Activated CD4-positive, alpha-beta T cell treated with anti-CD3 and anti-CD28 coated beads for 4 hours (primary cell): Measurements from ENCODE around the gene MATK.
"Not testable (repeated sequence)": the region's sequence is repeated elsewhere in the genome, so short reads cannot be mapped to it uniquely, and the experiment has no call there.

ENCODE experiments used
- DNase-seq, 2 donors: peaks; one replicate each; pipeline ENCODE4 v3.0.0-alpha.2; 2020

MATK gene

GRCh38 chr19:3785938-3786824 lies at the start of gene MATK:
TSS of gene MATK (minus strand) at chr19:3786381. CDS start at chr19:3785135, 1,246 bp downstream.
- peak; percentile 42 to 45 for DNase-seq

DNA sequence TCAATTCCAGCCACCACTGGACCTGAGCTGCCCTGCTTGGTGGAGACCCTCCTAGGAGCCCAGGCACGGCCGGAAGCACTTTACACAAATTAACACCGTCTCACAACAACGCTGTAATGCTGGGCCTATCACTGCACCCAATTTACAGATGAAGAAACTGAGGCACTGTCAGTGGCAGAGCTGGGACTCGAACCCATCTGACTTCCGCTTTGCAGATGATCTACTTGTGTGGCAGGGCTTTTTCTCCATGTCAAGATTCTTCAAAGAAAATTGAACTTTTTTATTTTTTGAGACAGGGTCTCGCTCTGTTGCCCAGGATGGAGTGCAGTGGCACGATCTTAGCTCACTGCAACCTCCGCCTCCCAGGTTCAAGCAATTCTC lies 48.9 kb upstream of the MATK start:
- no peak for DNase-seq

GRCh38 chr19:3834349-3835054 lies 48.3 kb upstream of the MATK start:
- no peak for DNase-seq

DNA sequence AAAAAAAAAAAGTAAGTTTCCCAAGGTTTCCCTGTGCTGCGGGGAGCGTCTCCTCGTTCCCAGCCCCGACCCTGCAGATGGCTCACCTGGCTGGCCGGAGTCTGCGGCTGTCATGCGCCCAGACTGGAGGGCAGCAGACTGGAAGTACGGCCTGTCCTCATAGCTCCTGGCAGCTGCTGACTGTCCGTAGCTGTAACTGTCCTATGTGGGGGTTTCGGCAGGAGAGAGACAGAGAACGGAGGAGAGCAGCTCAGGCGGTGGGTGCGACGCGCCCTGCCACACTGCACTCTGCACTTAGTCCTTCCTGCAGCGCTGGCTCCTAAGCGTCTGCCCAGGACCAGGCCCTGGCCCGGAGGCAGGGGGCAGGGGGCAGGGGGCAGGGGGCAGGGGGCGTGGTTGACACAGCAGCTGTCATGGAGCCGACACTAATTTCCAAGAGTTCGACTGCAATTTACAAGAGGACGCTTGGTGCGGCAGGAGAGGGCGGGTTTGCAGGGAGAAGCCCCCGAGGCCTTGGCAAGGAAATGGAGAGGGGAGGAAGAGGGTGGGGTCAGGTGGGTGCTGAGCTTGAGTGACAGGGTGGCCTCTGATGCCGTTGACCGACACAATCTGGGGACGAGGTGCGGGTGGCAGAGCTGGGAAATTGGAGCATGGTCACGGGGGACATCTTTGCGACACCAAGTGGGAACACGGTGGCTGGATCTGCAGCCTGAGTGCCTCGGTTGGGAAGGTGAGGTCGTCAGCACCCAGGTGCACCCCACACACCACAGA lies 47.6 kb upstream of the MATK start:
- DNase-seq: no peak

- DNase-seq: no peak
These were observed 45.8 kb upstream of the MATK start for GRCh38 chr19:3832001-3832400.

- no peak for DNase-seq
These were observed 45.4 kb upstream of the MATK start for GRCh38 chr19:3831601-3832000.

DNA sequence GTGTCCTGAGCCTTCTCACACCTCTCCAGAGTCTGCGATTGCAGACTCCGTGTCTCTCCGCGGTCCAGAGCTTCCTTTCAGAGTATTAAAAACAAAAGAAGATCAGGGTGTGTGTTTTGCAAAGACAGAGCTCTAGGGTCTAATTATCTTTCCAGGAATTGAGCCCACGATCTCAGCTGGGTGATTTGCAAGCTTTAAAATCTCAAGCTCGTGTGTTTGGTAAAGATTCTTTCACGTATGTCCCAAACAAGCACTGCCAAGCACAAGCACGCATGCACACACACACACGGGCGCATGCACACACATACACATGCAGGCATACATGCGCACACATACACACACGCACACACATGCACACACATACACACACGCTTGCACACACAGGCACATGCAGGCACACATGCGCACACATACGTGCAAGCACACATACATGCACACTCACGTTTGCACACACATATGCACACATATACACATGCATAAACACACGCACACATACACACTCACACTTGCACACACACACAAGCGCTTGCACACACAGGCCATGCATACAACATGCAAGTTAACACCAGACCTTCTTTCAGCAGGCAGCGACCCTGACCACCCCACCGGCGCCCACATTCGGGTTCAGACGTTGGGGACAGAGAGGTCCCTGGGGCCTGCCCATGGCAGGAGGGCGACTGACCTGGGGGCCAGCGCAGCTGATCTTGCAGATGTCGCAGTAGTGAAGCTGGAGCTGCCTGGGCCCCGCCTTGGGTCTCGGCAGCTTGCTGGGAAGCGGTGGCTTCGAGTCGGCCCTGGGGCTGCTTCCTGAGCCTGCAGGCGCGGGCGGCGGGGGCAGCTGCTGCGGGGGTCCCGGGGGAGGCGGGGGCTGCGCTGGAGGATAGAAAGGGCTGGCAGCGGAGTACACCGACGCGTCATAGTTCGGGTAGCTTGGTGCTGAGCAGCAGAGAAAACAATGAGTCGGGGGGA lies 44.7 kb upstream of the MATK start:
- DNase-seq: no peak

- no peak for DNase-seq
These were observed 41.1 kb upstream of the MATK start for GRCh38 chr19:3827306-3827705.

- no peak for DNase-seq
These were observed 40.0 kb upstream of the MATK start for GRCh38 chr19:3826163-3826562.

GRCh38 chr19:3825286-3825956 lies 39.2 kb upstream of the MATK start:
- DNase-seq: no peak

GRCh38 chr19:3823350-3823713 lies 37.2 kb upstream of the MATK start:
- DNase-seq: no peak

- DNase-seq: no peak
These were observed 36.6 kb upstream of the MATK start for GRCh38 chr19:3822683-3823349.

DNA sequence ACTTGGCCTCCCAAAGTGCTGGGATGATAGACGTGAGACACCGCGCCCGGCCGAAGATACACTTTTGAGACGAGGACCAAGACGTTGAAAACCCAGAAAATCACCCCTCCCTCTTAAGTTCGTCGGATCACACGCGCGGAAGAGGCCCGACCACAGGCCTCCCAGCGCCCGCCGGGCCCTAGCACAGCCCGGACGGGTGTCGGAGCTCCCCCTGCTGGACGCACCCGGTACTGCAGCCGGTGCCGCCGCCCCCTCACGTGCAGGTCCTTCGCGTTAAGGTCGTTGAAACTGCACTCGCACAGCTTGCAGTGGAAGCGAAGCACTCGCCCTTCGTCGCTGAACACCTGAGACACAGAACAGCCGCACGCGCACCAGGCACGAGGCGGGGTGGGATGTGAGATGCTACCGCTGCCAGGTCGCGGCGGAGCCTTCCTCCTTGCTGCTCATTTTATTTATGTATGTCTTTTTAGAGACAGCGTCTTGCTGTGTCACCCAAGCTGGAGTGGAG lies 35.7 kb upstream of the MATK start:
- DNase-seq: peak; percentile 80 to 92

DNA sequence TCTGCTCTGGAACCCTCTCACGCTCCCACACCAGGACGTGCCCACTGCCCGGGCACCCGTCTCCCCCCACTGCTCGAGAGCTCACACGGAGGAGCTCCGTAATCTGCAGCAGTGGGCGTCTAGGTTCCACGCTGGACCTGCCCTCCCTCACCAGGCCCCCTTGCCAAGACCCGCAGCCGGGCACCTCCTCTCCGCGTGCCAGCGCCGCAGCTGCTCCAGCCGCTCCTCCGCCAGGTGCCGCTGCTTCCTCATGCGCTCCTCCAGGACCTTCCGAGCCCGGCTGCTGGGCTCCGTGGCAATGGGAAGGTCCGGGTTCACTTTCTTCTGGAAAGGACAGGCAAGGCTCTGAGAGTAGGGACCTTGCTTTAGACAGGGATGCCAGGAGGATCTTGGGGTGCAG lies 35.0 kb upstream of the MATK start:
- no peak for DNase-seq

- no peak for DNase-seq
These were observed 33.8 kb upstream of the MATK start for GRCh38 chr19:3819989-3820388.

DNA sequence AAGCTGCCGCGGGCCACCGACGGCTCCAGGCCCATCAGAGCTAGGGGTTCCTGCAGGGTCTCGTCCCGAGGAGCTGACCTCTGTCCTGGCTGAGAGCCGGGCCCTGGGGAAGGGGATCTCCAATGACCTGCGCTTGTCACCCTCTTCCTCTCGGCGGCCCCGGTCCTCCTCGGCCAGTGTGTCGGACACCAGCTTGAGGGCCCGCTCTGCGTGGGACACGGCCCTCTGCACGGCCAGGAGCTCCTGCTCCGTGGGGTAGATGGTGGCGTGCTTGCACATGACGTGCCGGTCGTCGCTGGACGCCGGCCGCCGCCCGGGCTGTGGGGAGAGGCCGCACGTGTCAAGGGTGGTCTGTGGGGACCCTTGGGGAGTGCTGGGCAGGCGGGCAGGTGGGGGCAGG lies 32.7 kb upstream of the MATK start:
- no peak for DNase-seq

DNA sequence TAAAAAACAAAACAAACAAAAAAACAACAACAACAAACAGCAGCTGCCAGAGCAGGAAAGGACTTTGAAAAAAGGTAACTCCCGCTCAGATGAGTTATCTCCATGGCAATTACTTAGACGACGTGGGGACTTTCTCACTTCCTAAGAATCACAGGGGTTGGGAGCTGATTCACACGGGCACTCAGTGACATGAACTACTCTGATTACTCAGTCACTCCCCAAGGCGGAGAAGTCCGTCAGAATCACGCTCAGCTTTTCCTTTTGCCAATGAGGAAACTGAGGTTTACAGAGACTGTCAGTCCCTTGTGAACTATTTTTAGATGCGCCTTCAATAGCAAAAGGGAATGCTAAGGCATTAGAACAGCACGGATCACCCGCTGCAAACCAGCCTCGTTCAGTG lies 32.3 kb upstream of the MATK start:
- DNase-seq: peak; percentile 51 to 60

DNA sequence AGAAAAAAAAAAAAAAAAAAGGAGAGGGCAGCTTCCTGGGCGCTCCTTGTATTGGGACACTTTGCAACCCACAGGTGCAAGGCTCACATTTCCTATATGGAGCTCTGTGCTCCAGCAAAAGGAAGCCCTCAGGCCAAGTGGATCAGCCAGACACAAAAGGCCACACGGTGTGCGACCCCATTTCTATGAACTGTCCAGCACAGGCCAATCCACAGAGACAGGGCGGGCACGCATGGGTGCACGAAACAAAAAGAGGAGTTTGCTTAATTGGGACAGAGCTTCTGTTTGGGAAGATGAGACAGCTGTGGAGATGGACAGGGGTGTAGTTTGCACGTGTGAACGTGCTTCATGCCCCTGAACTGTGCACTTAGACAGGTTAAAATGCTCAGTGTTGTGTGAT lies 31.6 kb upstream of the MATK start:
- no peak for DNase-seq

DNA sequence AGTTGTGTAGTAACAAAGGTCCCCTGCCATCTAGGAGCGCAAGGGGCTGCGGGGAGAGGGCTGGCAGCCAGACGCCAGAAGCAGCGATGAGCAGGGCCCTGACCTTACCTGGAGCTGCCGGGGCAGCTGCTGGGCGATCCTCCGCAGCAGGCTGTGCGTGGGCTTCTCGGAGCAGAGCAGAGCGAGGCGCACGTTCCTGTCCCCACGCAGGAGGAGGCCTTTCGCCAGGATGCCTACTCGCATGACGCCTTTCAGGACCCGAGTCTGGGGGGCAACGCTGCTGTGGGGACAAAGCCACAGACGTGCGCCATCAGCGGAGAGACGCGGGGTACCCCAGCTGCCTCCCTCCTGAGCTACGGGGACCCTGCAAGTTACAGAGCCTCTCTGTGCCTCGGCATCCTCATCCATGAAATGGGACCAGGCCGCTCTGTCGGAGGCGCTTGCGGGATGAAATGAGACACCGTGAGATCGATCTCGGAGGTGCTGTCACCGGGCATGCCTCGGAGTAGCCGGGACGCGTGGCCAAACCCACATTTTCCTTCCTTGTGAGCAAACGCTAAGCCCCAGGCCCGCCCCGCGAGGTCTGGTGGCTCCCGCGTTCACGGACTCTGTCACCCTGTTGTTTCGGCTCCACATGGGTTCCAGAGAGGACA lies 30.5 kb upstream of the MATK start:
- no peak for DNase-seq

GRCh38 chr19:3816148-3816547 lies 30.0 kb upstream of the MATK start:
- not testable (repeated sequence) for DNase-seq
